ENCODE measurements around the gene PALM2AKAP2.

GRCh38 chr9:109813303-109813702, 33.3 kb downstream of the PALM2AKAP2 start:
- TF ChIP-seq CTCF (IDR thresholded peaks at IDR 0.05; ENCODE audit: extremely low read depth in 1 of 2, insufficient read depth in 1 of 2, low read depth in 1 of 2, low read length in 2 of 2) (no peak), EZH2 (IDR thresholded peaks at IDR 0.05; ENCODE audit: borderline replicate concordance, low read depth, low read length, severe bottlenecking) (no peak), POLR2A (IDR thresholded peaks at IDR 0.05; ENCODE audit: low read depth, low read length) (no peak), MAX (IDR thresholded peaks at IDR 0.05; ENCODE audit: insufficient read depth, insufficient read length) (no peak), FOS (IDR thresholded peaks at IDR 0.05; ENCODE audit: borderline replicate concordance, insufficient read depth, low read length) (no peak)
